Mesendoderm (in vitro differentiated cells): ENCODE results near the gene TECTB.

Experiments used
- DNase-seq: peaks from one replicate; pipeline ENCODE4 v3.0.0; 2013
- H2AK5ac ChIP-seq: 2 replicates; pipeline ENCODE4 v1.6.1; 2013; ENCODE audit warnings: low read length, inconsistent platforms
- H2BK120ac ChIP-seq: 2 replicates; pipeline ENCODE4 v1.6.1; 2013; ENCODE audit warnings: low read depth, mild to moderate bottlenecking, low read length, moderate library complexity, mixed read lengths
- H2BK15ac ChIP-seq: replicated peaks from 2 replicates; pipeline ENCODE4 v1.6.1; 2013; ENCODE audit warnings: low read depth, mild to moderate bottlenecking, moderate library complexity
- H2BK5ac ChIP-seq: 2 replicates; pipeline ENCODE4 v1.6.1; 2013; ENCODE audit warnings: low read length, inconsistent platforms
- H3K18ac ChIP-seq: 2 replicates; pipeline ENCODE4 v1.6.1; 2013; ENCODE audit warnings: mild to moderate bottlenecking, low read length, mixed read lengths
- H3K23ac ChIP-seq: one replicate; pipeline ENCODE4 v1.6.1; 2013; ENCODE audit warnings: low read length
- H3K27ac ChIP-seq: 2 replicates; pipeline ENCODE4 v1.5.1; 2013; ENCODE audit warnings: low read depth, mild to moderate bottlenecking, inconsistent platforms, low read length, moderate library complexity
- H3K27me3 ChIP-seq: 2 replicates; pipeline ENCODE4 v1.6.1; 2013; ENCODE audit warnings: low read length, control low read depth, mild to moderate bottlenecking, inconsistent platforms; ENCODE audit not compliant: insufficient read depth, poor library complexity
- H3K36me3 ChIP-seq: 2 replicates; pipeline ENCODE4 v1.6.1; 2013; ENCODE audit warnings: low read length, inconsistent platforms; ENCODE audit not compliant: control insufficient read depth, insufficient read depth
- H3K4ac ChIP-seq: one replicate; pipeline ENCODE4 v1.6.1; 2013; ENCODE audit warnings: low read depth, mild to moderate bottlenecking, low read length, moderate library complexity
- H3K4me1 ChIP-seq: 2 replicates; pipeline ENCODE4 v1.6.1; 2013; ENCODE audit warnings: low read depth, low read length, inconsistent platforms; ENCODE audit not compliant: control insufficient read depth
- H3K4me2 ChIP-seq: 2 replicates; pipeline ENCODE4 v1.6.1; 2013; ENCODE audit warnings: low read length
- H3K4me3 ChIP-seq: 2 replicates; pipeline ENCODE4 v1.5.1; 2013; ENCODE audit warnings: mild to moderate bottlenecking, low read length
- H3K56ac ChIP-seq: one replicate; pipeline ENCODE4 v1.6.1; 2013; ENCODE audit warnings: low read length
- H3K79me1 ChIP-seq: 2 replicates; pipeline ENCODE4 v1.6.1; 2013; ENCODE audit warnings: low read length, inconsistent platforms
- H3K79me2 ChIP-seq: 2 replicates; pipeline ENCODE4 v1.6.1; 2013; ENCODE audit warnings: mild to moderate bottlenecking, low read length; ENCODE audit not compliant: control insufficient read depth, insufficient read depth
- H3K9ac ChIP-seq: 2 replicates; pipeline ENCODE4 v1.6.1; 2013; ENCODE audit warnings: low read length, inconsistent platforms
- H4K5ac ChIP-seq: one replicate; pipeline ENCODE4 v1.6.1; 2013; ENCODE audit warnings: low read length
- H4K8ac ChIP-seq: one replicate; pipeline ENCODE4 v1.6.1; 2013; ENCODE audit warnings: low read depth, mild to moderate bottlenecking, control low read depth, low read length, moderate library complexity
- WGBS: extraction: QIAGEN DNeasy Blood & Tissue Kit; methylation state at CpG from one replicate; pipeline ENCODE4 v1.1.7; 2013; ENCODE audit warnings: low lambda C conversion rate, missing lambda C conversion rate; ENCODE audit not compliant: insufficient coverage; ENCODE audit errors: extremely low coverage; 5-methylcytosine and 5-hydroxymethylcytosine counted together

The TECTB gene

DNA sequence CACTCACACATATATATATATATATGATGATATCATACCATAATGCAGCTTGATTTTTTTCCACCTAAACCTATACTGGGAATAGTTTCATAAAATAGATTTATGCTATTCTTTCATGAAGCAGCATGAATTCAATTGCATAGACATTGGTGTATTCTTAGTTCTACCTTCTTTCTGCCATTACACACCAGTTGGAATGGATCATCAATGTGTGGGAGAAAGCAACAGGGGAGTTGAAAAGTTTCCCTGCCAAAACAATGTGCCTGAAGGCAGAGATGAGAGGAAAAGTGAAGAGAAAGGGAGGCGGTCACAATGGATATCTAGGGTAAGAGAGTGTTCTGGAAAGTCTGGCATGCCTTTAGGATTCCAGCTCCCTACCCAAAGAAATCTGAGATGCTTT is 65.6 kb downstream of the TECTB start:
- H3K27me3 ChIP-seq, result no peaks in the 10 kb centered on the region
- no peaks in the 10 kb centered on the region for H3K36me3 ChIP-seq
- H4K8ac ChIP-seq, result no peak overlapping the region
- no peak overlapping the region for H2BK15ac ChIP-seq
- no peak overlapping the region for H3K4me2 ChIP-seq
- H3K56ac ChIP-seq, result no peak overlapping the region
- no peak overlapping the region for H3K27ac ChIP-seq
- no peak overlapping the region for H2BK120ac ChIP-seq
- no peaks in the 10 kb centered on the region for H3K79me1 ChIP-seq
- no peak overlapping the region for H2AK5ac ChIP-seq
- no peak overlapping the region for H3K23ac ChIP-seq
- H2BK5ac ChIP-seq, result no peak overlapping the region
- H4K5ac ChIP-seq, result no peak overlapping the region
- H3K9ac ChIP-seq, result no peak overlapping the region
- H3K79me2 ChIP-seq, result no peaks in the 10 kb centered on the region
- H3K4me3 ChIP-seq, result no peak overlapping the region
- no peaks in the 10 kb centered on the region for H3K4me1 ChIP-seq
- H3K18ac ChIP-seq, result no peak overlapping the region
- no peak for DNase-seq
- H3K4ac ChIP-seq, result no peak overlapping the region
- no CpG with 5 or more reads among the region's 1 CpG for WGBS

DNA sequence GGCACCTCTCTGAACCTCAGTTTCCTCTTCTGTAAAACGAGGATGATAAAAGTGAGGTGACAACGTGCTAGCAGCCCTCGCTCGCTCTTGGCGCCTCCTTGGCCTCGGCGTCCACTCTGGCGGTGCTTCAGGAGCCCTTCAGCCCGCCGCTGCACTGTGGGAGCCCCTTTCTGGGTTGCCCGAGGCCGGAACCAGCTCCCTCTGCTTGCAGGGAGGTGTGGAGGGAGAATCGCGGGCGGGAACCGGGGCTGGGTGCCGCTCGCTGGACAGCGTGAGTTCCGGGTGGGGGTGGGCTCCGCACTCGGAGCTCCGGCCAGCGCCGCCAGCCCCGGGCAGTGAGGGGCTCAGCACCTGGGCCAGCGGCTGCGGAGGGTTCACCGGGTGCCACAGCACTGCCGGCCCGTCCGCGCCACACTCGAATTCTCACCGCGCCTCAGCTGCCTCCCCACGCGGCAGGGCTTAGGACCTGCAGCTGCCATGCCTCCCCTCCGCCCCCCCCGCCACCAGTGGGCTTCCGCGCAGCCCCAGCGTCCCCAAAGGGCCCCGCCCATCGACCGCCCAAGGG is 66.4 kb downstream of the TECTB start:
- Histone ChIP-seq H2AK5ac (no peak overlapping the region), H3K4me1 (no peaks in the 10 kb centered on the region), H3K56ac (no peak overlapping the region), H3K4me2 (no peak overlapping the region), H3K18ac (no peak overlapping the region), H3K27ac (no peak overlapping the region), H3K9ac (no peak overlapping the region), H3K79me1 (no peaks in the 10 kb centered on the region), H4K5ac (no peak overlapping the region), H2BK5ac (no peak overlapping the region), H3K4me3 (no peak overlapping the region), H3K27me3 (no peaks in the 10 kb centered on the region), H3K36me3 (no peaks in the 10 kb centered on the region), H4K8ac (no peak overlapping the region), H3K4ac (no peak overlapping the region), H2BK15ac (no peak overlapping the region), H3K23ac (no peak overlapping the region), H3K79me2 (no peaks in the 10 kb centered on the region), H2BK120ac (no peak overlapping the region)
- WGBS, result no CpG with 5 or more reads among the region's 46 CpGs
- DNase-seq, result no peak

DNA sequence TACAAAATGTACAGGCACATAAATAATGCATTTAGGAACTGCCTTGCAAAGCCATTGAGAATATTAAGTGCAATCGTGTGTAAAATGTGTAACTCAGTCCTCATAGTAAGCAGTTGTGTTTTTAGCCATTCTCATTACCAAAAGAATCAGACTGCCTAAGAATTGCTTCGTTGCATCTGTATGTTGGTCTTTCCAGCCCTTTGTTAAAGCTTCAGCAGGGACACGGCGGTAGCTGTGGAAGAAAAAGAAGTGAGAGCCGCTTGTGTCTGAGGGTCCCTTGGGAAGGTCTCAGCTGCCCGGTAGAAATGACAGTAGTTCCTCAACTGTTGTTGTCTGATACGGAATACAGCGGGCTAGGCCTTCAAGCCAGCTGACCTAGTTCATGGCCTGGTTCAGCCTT is 67.9 kb downstream of the TECTB start:
- Histone ChIP-seq H2BK15ac (no peak overlapping the region), H3K23ac (no peak overlapping the region), H3K79me1 (no peaks in the 10 kb centered on the region), H3K4ac (no peak overlapping the region), H3K18ac (no peak overlapping the region), H3K36me3 (no peaks in the 10 kb centered on the region), H3K79me2 (no peaks in the 10 kb centered on the region), H4K8ac (no peak overlapping the region), H3K4me1 (no peaks in the 10 kb centered on the region), H2BK5ac (no peak overlapping the region), H3K4me2 (no peak overlapping the region), H3K27ac (no peak overlapping the region), H3K9ac (no peak overlapping the region), H3K27me3 (no peaks in the 10 kb centered on the region), H3K56ac (no peak overlapping the region), H2AK5ac (no peak overlapping the region), H4K5ac (no peak overlapping the region), H2BK120ac (no peak overlapping the region), H3K4me3 (no peak overlapping the region)
- no peak for DNase-seq
- WGBS, result no CpG with 5 or more reads among the region's 8 CpGs

DNA sequence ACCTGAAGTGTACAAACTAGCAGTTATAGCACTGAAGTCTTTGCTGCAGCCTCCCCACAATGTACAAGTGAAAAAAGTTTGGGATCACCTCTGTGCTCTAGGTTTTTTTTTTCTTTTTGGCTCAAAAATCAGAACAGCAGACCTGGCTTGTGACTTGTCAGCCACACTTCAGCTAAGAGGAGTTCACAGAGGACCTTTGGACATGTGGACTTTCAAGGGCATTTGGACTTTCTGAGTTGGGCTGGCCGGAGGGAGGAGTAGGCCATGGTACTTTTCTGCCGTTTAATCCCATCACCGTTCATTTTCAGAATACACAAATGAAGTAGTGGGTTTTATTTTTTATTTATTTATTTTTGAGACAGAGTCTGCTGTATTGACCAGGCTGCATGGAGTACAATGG is 68.8 kb downstream of the TECTB start:
- Histone ChIP-seq H3K79me2 (no peaks in the 10 kb centered on the region), H2BK5ac (no peak overlapping the region), H2AK5ac (no peak overlapping the region), H3K56ac (no peak overlapping the region), H4K5ac (no peak overlapping the region), H2BK15ac (no peak overlapping the region), H3K4me2 (no peak overlapping the region), H3K18ac (no peak overlapping the region), H3K27ac (no peak overlapping the region), H2BK120ac (no peak overlapping the region), H4K8ac (no peak overlapping the region), H3K23ac (no peak overlapping the region), H3K36me3 (no peaks in the 10 kb centered on the region), H3K4me3 (no peak overlapping the region), H3K79me1 (no peaks in the 10 kb centered on the region), H3K9ac (no peak overlapping the region), H3K27me3 (no peaks in the 10 kb centered on the region), H3K4ac (no peak overlapping the region), H3K4me1 (no peaks in the 10 kb centered on the region)
- WGBS, result no CpG with 5 or more reads among the region's 3 CpGs
- DNase-seq, result no peak

DNA sequence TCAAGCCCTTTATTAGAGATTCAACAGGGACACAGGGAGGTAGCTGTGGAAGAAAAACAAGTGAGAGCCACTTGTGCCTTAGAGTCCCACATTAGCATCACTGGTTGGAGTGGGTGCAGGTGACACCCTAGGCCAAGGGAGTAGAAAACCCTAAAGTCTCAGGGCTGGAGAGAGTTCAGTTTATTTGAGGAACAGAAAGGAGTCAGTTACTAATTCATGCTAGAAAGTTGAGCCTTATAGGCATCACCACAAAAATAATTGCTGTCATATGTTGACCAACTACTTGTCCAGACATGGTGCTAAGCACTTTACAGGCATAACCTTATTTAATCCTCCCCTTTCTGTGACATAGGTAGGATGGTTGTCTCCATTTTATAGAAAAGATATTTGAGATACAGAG is 69.8 kb downstream of the TECTB start:
- H3K56ac ChIP-seq, result no peak overlapping the region
- no peaks in the 10 kb centered on the region for H3K79me2 ChIP-seq
- H3K23ac ChIP-seq, result no peak overlapping the region
- H4K8ac ChIP-seq, result no peak overlapping the region
- DNase-seq, result no peak
- no peak overlapping the region for H4K5ac ChIP-seq
- H3K36me3 ChIP-seq, result no peaks in the 10 kb centered on the region
- no peak overlapping the region for H3K18ac ChIP-seq
- no peak overlapping the region for H3K4me3 ChIP-seq
- no peak overlapping the region for H2BK15ac ChIP-seq
- no peak overlapping the region for H2BK5ac ChIP-seq
- no peak overlapping the region for H2BK120ac ChIP-seq
- no peaks in the 10 kb centered on the region for H3K79me1 ChIP-seq
- no peak overlapping the region for H2AK5ac ChIP-seq
- no peaks in the 10 kb centered on the region for H3K4me1 ChIP-seq
- no peak overlapping the region for H3K27ac ChIP-seq
- no peak overlapping the region for H3K4ac ChIP-seq
- H3K9ac ChIP-seq, result no peak overlapping the region
- no peak overlapping the region for H3K4me2 ChIP-seq
- H3K27me3 ChIP-seq, result no peaks in the 10 kb centered on the region
